ENCODE results near the gene SLC43A2.

DNA sequence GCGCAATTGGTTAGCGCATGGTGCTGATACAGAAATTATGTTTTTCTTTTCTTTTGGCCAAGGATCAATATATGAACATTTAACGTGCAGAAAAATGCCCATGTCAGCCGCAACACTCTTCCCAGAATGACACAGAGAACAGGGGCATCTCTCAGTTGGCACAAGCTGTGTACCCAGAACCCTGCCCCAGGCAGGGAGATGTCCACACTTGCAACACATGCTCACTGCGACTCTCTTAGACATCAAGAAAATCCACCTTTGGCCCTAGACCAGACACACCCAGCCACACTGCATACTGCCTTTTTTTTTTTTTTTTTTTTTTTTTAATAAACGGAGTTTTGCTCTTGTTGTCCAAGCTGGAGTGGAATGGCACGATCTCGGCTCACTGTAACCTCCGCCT is 83.0 kb downstream of the SLC43A2 start:
- TF ChIP-seq SUZ12 (IDR thresholded peaks at IDR 0.05; ENCODE audit: extremely low read depth, insufficient read depth, insufficient read length) (no peak), ZNF274 (IDR thresholded peaks at IDR 0.05; ENCODE audit: low read depth, low read length) (no peak)
